Esophagus muscularis mucosa (tissue), 4 donors: ENCODE data around the gene CTDSP2. TPM values are rescaled to one million over a fixed set of nuclear protein-coding genes. Genes with fewer than 3 reads are reported as not detected.
"Not testable (repeated sequence)": the region's sequence is repeated elsewhere in the genome, so short reads cannot be mapped to it uniquely, and the experiment has no call there.

ENCODE experiments used
- DNase-seq: peaks from one replicate; pipeline ENCODE4 v3.0.0-alpha.2; 2017; ENCODE audit errors: extremely low spot score
- H3K27ac ChIP-seq, 4 donors: fragments of 200-600 bp; sonication (generic); replicated peaks in 1 of 4; 1 replicate in 3 of 4; 2 replicates in 1 of 4; pipeline ENCODE4 v1.5.1; 2016 to 2019; ENCODE audit warnings: mild to moderate bottlenecking in 1 of 4
- H3K27me3 ChIP-seq, 4 donors: fragments of 200-600 bp; sonication (generic); one replicate each; pipeline versions ENCODE4 v1.5.1 to v1.6.0; 2016 to 2019
- H3K36me3 ChIP-seq, 4 donors: fragments of 200-600 bp; sonication (generic); one replicate each; pipeline ENCODE4 v1.5.1; 2016 to 2019
- H3K4me1 ChIP-seq, 4 donors: fragments of 200-600 bp; sonication (generic); one replicate each; pipeline ENCODE4 v1.5.1; 2016 to 2019
- H3K4me3 ChIP-seq, 4 donors: fragments of 200-600 bp; sonication (generic); 1 replicate in 2 of 4; 2 replicates in 2 of 4; pipeline ENCODE4 v1.5.1; 2016 to 2019; ENCODE audit warnings: mild to moderate bottlenecking in 4 of 4, moderate library complexity in 1 of 4
- H3K9me3 ChIP-seq, 4 donors: fragments of 200-600 bp; sonication (generic); 1 replicate in 3 of 4; 2 replicates in 1 of 4; pipeline ENCODE4 v1.5.1; 2016 to 2019
- EP300 ChIP-seq: sonication (generic); formaldehyde crosslinking; IDR thresholded peaks from one replicate; pipeline ENCODE4 v1.6.1; 2017; ENCODE audit warnings: antibody characterized with exemption
- POLR2A ChIP-seq: fragments of 450-650 bp; IDR thresholded peaks from one replicate; pipeline ENCODE4 v1.6.1; 2017; ENCODE audit warnings: antibody characterized with exemption, moderate library complexity, mild to moderate bottlenecking, low read depth
- POLR2AphosphoS5 ChIP-seq, 2 donors: sonication (generic); formaldehyde crosslinking; IDR thresholded peaks; one replicate each; pipeline ENCODE4 v1.6.1; 2017; ENCODE audit warnings: antibody characterized with exemption in 2 of 2
- WGBS: methylation state at CpG from one replicate; pipeline ENCODE4 v1.1.5; 2018; 5-methylcytosine and 5-hydroxymethylcytosine counted together
- intact Hi-C: fragments of 100-400 bp; cut with DNase I; formaldehyde crosslinking; loops from one replicate; pipeline ENCODE4 v1.15.1; 2023
- total RNA-seq, 4 donors: library from RNA; depleted of rRNA; stranded (reverse); fragments of >200 nt; gene quantifications; one replicate each; pipeline versions ENCODE4 v1.1.0 to v1.2.1, GENCODE V29; 2016
- TF ChIP-seq, protein P1 (sequence below), 3 experiments: fragments of 200-600 bp in 2 of 3; fragments of 450-650 bp in 1 of 3; sonication (generic) in 2 of 3; IDR thresholded peaks; one replicate each; pipeline ENCODE4 v1.5.1; 2017 to 2019; ENCODE audit warnings: antibody characterized with exemption in 3 of 3, mild to moderate bottlenecking in 2 of 3, moderate library complexity in 1 of 3

Gene CTDSP2
- total RNA-seq, 4 donors from 2014 or later: 127 to 249 (median 196) TPM

DNA sequence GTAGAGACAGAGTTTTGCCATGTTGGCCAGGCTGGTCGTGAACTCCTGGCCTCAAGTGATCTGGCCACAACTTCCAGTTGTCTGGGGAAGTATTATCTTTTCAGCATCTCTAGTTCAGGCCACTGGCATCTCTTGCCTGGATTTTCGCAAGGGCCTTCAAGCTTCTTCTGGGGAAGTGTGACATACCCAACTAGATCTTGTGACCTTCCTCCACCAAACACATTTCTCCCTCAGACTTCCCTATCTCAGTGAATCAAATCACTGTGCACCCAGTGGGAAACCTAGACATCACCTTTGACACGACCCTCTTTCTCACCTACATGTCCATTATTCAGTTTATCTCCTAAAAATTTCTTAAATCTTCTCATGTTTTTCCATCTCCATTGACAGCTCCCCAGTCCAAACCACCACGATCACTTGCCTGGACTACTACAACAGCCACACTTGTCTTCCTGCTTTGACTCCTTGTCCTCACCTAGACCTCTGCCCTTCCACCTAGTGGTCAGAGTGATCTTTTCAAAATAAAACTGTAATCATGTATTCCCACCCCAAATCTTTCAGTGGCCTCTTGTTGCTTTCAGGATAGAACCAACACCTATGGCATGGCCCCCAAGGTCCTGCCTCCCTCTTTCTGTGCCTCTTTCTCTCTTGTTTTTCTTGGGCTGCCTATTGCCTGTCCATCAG is 70.8 kb downstream of the CTDSP2 start:
- no peak overlapping the region for H3K27ac ChIP-seq
- intact Hi-C loops: no loop called here
- TF ChIP-seq EP300 (no peak), POLR2AphosphoS5 (IDR thresholded peaks at IDR 0.05) (no peak), POLR2A (no peak)
- TF ChIP-seq, protein P1, sequence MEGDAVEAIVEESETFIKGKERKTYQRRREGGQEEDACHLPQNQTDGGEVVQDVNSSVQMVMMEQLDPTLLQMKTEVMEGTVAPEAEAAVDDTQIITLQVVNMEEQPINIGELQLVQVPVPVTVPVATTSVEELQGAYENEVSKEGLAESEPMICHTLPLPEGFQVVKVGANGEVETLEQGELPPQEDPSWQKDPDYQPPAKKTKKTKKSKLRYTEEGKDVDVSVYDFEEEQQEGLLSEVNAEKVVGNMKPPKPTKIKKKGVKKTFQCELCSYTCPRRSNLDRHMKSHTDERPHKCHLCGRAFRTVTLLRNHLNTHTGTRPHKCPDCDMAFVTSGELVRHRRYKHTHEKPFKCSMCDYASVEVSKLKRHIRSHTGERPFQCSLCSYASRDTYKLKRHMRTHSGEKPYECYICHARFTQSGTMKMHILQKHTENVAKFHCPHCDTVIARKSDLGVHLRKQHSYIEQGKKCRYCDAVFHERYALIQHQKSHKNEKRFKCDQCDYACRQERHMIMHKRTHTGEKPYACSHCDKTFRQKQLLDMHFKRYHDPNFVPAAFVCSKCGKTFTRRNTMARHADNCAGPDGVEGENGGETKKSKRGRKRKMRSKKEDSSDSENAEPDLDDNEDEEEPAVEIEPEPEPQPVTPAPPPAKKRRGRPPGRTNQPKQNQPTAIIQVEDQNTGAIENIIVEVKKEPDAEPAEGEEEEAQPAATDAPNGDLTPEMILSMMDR (IDR thresholded peaks at IDR 0.05): no peak
- DNase-seq: no peak
- peaks cover 0 to 34% (median 8%) of the 10 kb centered on the region in 4 donors for H3K36me3 ChIP-seq
- WGBS: 76% methylated on average over 4 of the region's 4 CpGs
- no peaks in the 10 kb centered on the region for H3K9me3 ChIP-seq
- H3K4me3 ChIP-seq: no peak overlapping the region
- peaks cover 13 to 27% (median 21%) of the 10 kb centered on the region in 4 donors for H3K4me1 ChIP-seq
- no peaks in the 10 kb centered on the region for H3K27me3 ChIP-seq

DNA sequence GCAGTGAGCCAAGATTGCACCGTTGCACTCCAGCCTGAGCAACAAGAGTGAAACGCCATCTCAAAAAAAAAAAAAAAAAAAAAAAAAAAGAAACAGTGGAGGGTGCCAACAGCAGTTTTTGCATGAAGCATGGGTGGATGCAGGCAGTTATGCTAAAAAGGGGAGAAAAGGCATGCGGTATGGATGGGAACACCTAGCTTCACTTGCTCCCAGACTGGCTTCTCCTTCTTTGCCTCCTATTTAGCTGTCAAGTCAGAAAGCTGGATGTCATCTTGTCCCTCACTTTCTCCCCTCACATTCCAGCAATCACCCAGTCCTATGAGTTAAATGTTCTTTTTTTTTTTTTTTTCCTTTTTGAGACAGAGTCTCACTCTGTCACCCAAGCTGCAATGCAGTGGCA is 71.5 kb downstream of the CTDSP2 start:
- intact Hi-C loops: no loop called here
- Histone ChIP-seq H3K4me1 (peaks cover 13 to 29% (median 22%) of the 10 kb centered on the region in 4 donors), H3K4me3 (no peak overlapping the region), H3K9me3 (no peaks in the 10 kb centered on the region), H3K27me3 (no peaks in the 10 kb centered on the region), H3K27ac (no peak overlapping the region), H3K36me3 (peaks cover 0 to 32% (median 5%) of the 10 kb centered on the region in 4 donors)
- 87% methylated on average over 3 of the region's 3 CpGs for WGBS
- TF ChIP-seq, protein P1 (IDR thresholded peaks at IDR 0.05): no peak
- TF ChIP-seq EP300 (no peak), POLR2AphosphoS5 (IDR thresholded peaks at IDR 0.05) (no peak), POLR2A (no peak)
- no peak for DNase-seq

DNA sequence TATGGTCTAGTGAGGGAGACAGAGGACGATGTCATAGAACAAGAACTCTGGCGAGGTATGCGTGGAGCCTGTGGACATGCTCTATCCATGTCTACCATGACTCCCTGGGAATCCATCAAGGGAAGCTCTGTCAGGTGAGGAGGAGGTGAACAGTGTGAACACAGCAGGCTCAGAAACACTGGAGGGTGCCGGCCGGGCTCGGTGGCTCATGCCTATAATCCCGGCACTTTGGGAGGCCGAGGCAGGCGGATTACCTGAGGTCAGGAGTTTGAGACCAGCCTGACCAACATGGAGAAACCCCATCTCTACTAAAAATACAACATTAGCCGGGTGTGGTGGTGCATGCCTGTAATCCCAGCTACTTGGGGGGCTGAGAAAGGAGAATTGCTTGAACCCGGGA is 71.9 kb downstream of the CTDSP2 start:
- Histone ChIP-seq H3K36me3 (peaks cover 0 to 34% (median 8%) of the 10 kb centered on the region in 4 donors), H3K4me1 (peaks cover 13 to 29% (median 22%) of the 10 kb centered on the region in 4 donors)
- H3K4me3 ChIP-seq, H3K9me3 ChIP-seq, intact Hi-C loops, DNase-seq, H3K27me3 ChIP-seq, H3K27ac ChIP-seq: not testable (repeated sequence)
- 92% methylated on average over 8 of the region's 11 CpGs for WGBS

DNA sequence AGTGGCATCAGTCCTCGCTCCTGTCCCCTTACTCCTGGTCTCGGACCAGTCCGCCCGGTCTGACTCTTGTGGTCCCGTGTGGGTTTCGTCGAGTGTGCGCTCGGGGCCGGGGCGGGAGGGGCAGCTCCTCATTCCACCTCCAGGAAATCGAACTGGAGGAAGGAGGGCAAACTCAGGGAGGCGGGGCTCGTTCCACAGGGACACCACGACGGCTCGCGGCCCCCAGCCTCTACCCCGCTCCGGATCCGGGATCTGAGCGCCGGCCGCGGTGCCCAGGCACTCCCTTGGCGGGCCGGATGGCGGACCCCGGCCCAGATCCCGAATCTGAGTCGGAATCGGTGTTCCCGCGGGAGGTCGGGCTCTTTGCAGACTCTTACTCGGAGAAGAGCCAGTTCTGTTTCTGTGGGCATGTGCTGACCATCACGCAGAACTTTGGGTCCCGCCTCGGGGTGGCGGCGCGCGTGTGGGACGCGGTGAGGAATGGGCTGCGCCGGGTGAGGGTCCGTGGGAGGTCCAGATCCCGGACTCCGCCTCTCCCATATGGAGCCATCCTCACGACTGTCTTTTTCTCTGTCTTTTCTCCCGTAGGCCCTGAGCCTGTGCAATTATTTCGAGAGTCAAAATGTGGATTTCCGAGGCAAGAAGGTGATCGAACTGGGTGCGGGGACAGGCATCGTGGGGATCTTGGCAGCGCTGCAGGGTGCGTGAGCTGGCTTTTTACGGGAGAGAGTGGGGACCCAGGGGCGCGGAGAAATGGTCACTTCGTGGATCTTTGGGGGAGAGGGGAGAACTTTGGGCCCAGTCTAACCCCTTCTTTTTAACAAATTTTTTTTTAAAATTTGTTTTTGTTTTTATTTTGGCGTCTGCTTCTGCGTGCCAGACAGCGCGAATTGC is 73.9 kb downstream of the CTDSP2 start, which contains the start of gene EEF1AKMT3:
Gene EEF1AKMT3, plus strand, starts transcription at position 186 of the 894 bp plus-strand sequence. Its CDS starts 111 bp downstream, at position 297.
- H3K9me3 ChIP-seq: no peaks in the 10 kb centered on the region
- intact Hi-C loops: no loop called here
- peak within 1 kb of the TSS; percentile 90 to 95 (median 94) for H3K27ac ChIP-seq
- peak within 1 kb of the TSS; percentile 70 to 82 (median 76) for H3K4me3 ChIP-seq
- H3K27me3 ChIP-seq: no peaks in the 10 kb centered on the region
- TF ChIP-seq, protein P1 (IDR thresholded peaks at IDR 0.05): no peak
- TF ChIP-seq EP300: no peak
- TF ChIP-seq POLR2AphosphoS5 (IDR thresholded peaks at IDR 0.05): no peak
- no peak for TF ChIP-seq POLR2A
- WGBS: 6% methylated on average over 36 of the region's 67 CpGs
- H3K36me3 ChIP-seq: peaks cover 0 to 43% (median 23%) of the 10 kb centered on the region in 4 donors
- no peak for DNase-seq
- H3K4me1 ChIP-seq: peaks cover 13 to 29% (median 22%) of the 10 kb centered on the region in 4 donors
